Activated CD8-positive, alpha-beta memory T cell treated with anti-CD3 and anti-CD28 coated beads, Interleukin-2, amount 50 U/mL, for 4 hours (primary cell): ENCODE results near the gene ODAPH.
"Not testable (repeated sequence)": the region's sequence is repeated elsewhere in the genome, so short reads cannot be mapped to it uniquely, and the experiment has no call there.

Experiments used
- DNase-seq: peaks from one replicate; pipeline ENCODE4 v3.0.0-alpha.2; 2020

ODAPH gene

GRCh38 chr4:75555294-75556164 is at the start of gene ODAPH:
ODAPH (plus strand) TSS chr4:75556066; CDS start chr4:75556083, 17 bp downstream.
- peak; percentile 24 for DNase-seq

GRCh38 chr4:75509592-75509991 is 46.3 kb upstream of the ODAPH start:
- DNase-seq: not testable (repeated sequence)

- no peak for DNase-seq
Measured at GRCh38 chr4:75511841-75512240, 44.0 kb upstream of the ODAPH start.

GRCh38 chr4:75512386-75513211 is 43.3 kb upstream of the ODAPH start:
- DNase-seq: no peak

- DNase-seq: no peak
Measured at GRCh38 chr4:75513526-75514130, 42.2 kb upstream of the ODAPH start.

GRCh38 chr4:75514131-75514948 is 41.5 kb upstream of the ODAPH start, which contains the start of the genes RCHY1 and THAP6:
RCHY1 (minus strand) TSS chr4:75514403; CDS start chr4:75514286, 117 bp downstream.
THAP6 (plus strand) TSS chr4:75514473; CDS start chr4:75515453, 980 bp downstream.
- DNase-seq: peak; percentile 88

- no peak for DNase-seq
Measured at GRCh38 chr4:75514949-75515612, 40.8 kb upstream of the ODAPH start.

GRCh38 chr4:75516144-75516543 is 39.7 kb upstream of the ODAPH start:
- DNase-seq: no peak

GRCh38 chr4:75519452-75519851 is 36.4 kb upstream of the ODAPH start:
- not testable (repeated sequence) for DNase-seq

- DNase-seq: no peak
Measured at GRCh38 chr4:75525086-75525485, 30.8 kb upstream of the ODAPH start.

GRCh38 chr4:75525910-75526309 is 30.0 kb upstream of the ODAPH start:
- no peak for DNase-seq

GRCh38 chr4:75527482-75527881 is 28.4 kb upstream of the ODAPH start:
- DNase-seq: no peak

- no peak for DNase-seq
Measured at GRCh38 chr4:75530556-75531322, 25.1 kb upstream of the ODAPH start.

GRCh38 chr4:75531536-75532143 is 24.2 kb upstream of the ODAPH start:
- DNase-seq: not testable (repeated sequence)

- DNase-seq: not testable (repeated sequence)
Measured at GRCh38 chr4:75533339-75533887, 22.5 kb upstream of the ODAPH start.

GRCh38 chr4:75533926-75534325 is 21.9 kb upstream of the ODAPH start:
- DNase-seq: not testable (repeated sequence)

- DNase-seq: not testable (repeated sequence)
Measured at GRCh38 chr4:75537308-75537707, 18.6 kb upstream of the ODAPH start.

- DNase-seq: no peak
Measured at GRCh38 chr4:75542824-75543223, 13.0 kb upstream of the ODAPH start.

- DNase-seq: not testable (repeated sequence)
Measured at GRCh38 chr4:75544220-75544619, 11.6 kb upstream of the ODAPH start.

GRCh38 chr4:75544870-75545269 is 11.0 kb upstream of the ODAPH start:
- DNase-seq: no peak
